ENCODE measurements around the gene RPS14.

DNA sequence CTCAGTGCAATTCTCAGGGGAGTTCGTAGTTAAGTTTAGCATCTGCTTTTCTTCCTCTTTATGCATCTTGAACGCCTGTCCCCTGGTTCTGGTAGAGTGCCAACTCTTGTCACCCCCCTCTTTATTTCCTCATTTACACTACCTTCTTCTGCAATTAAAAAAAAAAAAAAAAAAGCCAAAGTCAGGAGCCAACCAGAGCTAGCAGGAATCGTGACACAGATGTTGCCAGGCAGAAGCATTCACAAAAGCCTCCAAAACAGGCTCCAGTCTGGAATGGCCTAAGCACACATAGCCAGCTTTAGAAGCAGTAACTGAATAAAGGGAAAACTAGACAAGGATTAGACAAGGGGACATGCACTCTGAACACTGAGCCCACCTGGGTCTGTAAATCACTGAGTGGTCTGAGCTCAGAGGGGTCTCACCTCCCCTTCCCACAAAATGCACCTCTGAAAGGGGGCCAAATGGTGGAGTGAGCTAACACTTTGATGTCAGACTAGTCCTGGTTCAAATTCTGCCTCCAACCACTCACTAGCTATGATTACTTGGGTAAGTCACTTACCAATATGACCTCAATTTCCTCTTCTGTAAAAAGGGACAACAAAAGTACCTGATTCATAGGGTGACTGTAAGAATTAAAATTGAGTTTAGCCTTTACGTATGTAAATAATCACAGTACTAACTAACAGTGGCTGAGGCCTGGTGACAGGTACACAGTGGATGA lies 38.9 kb downstream of the RPS14 start:
- TF ChIP-seq, protein P1, sequence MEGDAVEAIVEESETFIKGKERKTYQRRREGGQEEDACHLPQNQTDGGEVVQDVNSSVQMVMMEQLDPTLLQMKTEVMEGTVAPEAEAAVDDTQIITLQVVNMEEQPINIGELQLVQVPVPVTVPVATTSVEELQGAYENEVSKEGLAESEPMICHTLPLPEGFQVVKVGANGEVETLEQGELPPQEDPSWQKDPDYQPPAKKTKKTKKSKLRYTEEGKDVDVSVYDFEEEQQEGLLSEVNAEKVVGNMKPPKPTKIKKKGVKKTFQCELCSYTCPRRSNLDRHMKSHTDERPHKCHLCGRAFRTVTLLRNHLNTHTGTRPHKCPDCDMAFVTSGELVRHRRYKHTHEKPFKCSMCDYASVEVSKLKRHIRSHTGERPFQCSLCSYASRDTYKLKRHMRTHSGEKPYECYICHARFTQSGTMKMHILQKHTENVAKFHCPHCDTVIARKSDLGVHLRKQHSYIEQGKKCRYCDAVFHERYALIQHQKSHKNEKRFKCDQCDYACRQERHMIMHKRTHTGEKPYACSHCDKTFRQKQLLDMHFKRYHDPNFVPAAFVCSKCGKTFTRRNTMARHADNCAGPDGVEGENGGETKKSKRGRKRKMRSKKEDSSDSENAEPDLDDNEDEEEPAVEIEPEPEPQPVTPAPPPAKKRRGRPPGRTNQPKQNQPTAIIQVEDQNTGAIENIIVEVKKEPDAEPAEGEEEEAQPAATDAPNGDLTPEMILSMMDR (conservative IDR thresholded peaks at IDR 0.05; ENCODE audit: low read depth, low read length), result no peak
- no peak for TF ChIP-seq EZH2 (IDR thresholded peaks at IDR 0.05; ENCODE audit: borderline replicate concordance, low read depth, low read length, poor library complexity, severe bottlenecking)
